ENCODE data around the gene KDELR1. TPM values are rescaled to one million over a fixed set of nuclear protein-coding genes. Genes with fewer than 3 reads are reported as not detected.

Gene KDELR1
- total RNA-seq, 6 experiments from 2014 or later: 354 to 455 (median 395) TPM

DNA sequence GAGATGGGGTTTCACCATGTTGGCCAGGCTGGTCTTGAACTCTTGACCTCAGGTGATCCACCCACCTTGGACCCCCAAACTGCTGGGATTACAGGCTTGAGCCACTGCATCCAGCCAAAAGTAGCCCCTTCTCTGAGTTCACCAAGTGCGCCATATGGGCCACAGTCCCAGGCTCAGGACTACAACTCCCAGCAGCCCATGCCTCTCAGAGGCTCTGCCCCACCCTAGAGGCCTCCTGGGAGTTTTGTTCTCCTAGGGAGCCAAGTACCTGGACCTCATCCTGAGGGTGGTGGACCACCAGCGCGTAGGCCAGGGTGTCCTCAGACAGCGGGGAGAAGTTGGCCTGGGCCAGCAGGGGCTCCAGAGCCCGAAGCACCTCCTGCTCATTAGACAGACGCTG is 46.5 kb downstream of the KDELR1 start:
- no peak overlapping the region for H3K27ac Mint-ChIP-seq
- TF ChIP-seq, protein P1, sequence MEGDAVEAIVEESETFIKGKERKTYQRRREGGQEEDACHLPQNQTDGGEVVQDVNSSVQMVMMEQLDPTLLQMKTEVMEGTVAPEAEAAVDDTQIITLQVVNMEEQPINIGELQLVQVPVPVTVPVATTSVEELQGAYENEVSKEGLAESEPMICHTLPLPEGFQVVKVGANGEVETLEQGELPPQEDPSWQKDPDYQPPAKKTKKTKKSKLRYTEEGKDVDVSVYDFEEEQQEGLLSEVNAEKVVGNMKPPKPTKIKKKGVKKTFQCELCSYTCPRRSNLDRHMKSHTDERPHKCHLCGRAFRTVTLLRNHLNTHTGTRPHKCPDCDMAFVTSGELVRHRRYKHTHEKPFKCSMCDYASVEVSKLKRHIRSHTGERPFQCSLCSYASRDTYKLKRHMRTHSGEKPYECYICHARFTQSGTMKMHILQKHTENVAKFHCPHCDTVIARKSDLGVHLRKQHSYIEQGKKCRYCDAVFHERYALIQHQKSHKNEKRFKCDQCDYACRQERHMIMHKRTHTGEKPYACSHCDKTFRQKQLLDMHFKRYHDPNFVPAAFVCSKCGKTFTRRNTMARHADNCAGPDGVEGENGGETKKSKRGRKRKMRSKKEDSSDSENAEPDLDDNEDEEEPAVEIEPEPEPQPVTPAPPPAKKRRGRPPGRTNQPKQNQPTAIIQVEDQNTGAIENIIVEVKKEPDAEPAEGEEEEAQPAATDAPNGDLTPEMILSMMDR (IDR thresholded peaks at IDR 0.05): no peak
- no peak for DNase-seq
- H3K36me3 Mint-ChIP-seq (ENCODE audit: low read depth): no peaks in the 10 kb centered on the region
- H3K27me3 Mint-ChIP-seq (ENCODE audit: insufficient read depth): peaks cover 2% of the 10 kb centered on the region; the same call in 1 of the 2 replicates
- H3K4me3 Mint-ChIP-seq: no peak overlapping the region
- H3K9me3 Mint-ChIP-seq: no peaks in the 10 kb centered on the region
- H3K4me1 Mint-ChIP-seq (ENCODE audit: low read depth): peaks cover 13% of the 10 kb centered on the region

DNA sequence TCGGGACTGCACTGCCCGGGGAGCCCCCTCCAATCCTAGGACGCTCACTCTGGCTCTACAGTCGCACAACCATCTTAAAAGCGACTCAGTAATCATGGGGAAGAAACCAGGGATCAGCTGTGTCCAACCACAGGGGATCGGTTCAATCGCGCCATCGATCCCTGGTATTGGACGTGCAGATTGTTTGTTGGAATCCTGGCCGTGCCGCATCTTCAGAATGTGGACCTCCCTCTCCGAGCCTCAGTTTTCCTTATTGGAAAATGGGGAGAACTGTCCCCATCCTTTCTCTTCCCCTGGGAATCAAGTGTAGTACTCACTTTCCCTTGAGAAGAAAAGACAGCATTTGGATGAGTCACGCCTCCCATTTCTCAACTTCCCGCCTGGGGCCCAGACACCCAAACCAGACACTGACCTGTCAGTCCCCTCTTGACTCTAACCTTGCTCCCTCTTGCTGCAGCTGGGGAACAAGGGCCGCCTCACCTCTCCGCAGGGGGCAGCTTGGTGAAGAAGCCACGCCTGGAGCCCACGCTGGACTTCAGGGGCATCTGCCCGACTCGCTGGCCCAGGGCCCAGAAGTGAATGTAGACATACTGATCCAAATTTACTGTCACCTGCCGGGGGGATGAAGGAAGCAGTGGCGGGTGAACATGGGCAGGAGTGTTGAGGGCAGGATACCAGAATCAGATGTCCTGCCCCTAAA is 48.4 kb downstream of the KDELR1 start:
- Mint-ChIP-seq H3K36me3 (ENCODE audit: low read depth) (no peaks in the 10 kb centered on the region), H3K4me1 (ENCODE audit: low read depth) (peaks cover 7% of the 10 kb centered on the region), H3K9me3 (no peaks in the 10 kb centered on the region), H3K4me3 (no peak overlapping the region), H3K27me3 (ENCODE audit: insufficient read depth) (peaks cover 6% of the 10 kb centered on the region; the same call in 1 of the 2 replicates), H3K27ac (no peak overlapping the region)
- DNase-seq: peak; percentile 16
- TF ChIP-seq, protein P1 (IDR thresholded peaks at IDR 0.05): no peak

DNA sequence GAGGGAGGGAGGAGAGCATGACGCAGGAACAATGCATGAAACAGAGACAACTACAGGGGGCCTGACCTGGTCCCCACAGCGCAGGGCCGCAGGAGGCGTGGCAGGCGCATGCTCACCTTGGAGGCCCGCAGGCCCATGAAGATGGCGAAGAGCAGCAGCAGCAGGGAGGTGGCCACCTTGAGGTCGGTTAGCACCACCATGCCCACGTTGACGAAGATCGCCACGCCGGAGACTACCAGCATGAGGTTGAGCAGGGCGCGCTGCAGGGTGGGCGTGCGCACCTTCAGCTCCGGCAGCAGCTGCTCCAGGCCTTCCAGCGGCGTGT is 49.0 kb downstream of the KDELR1 start:
- no peaks in the 10 kb centered on the region for H3K9me3 Mint-ChIP-seq
- no peaks in the 10 kb centered on the region for H3K36me3 Mint-ChIP-seq (ENCODE audit: low read depth)
- DNase-seq: no peak
- no peak overlapping the region for H3K4me3 Mint-ChIP-seq
- TF ChIP-seq, protein P1 (IDR thresholded peaks at IDR 0.05): no peak
- no peak overlapping the region for H3K27ac Mint-ChIP-seq
- H3K27me3 Mint-ChIP-seq (ENCODE audit: insufficient read depth): peaks cover 6% of the 10 kb centered on the region; the same call in 1 of the 2 replicates
- H3K4me1 Mint-ChIP-seq (ENCODE audit: low read depth): peaks cover 7% of the 10 kb centered on the region

DNA sequence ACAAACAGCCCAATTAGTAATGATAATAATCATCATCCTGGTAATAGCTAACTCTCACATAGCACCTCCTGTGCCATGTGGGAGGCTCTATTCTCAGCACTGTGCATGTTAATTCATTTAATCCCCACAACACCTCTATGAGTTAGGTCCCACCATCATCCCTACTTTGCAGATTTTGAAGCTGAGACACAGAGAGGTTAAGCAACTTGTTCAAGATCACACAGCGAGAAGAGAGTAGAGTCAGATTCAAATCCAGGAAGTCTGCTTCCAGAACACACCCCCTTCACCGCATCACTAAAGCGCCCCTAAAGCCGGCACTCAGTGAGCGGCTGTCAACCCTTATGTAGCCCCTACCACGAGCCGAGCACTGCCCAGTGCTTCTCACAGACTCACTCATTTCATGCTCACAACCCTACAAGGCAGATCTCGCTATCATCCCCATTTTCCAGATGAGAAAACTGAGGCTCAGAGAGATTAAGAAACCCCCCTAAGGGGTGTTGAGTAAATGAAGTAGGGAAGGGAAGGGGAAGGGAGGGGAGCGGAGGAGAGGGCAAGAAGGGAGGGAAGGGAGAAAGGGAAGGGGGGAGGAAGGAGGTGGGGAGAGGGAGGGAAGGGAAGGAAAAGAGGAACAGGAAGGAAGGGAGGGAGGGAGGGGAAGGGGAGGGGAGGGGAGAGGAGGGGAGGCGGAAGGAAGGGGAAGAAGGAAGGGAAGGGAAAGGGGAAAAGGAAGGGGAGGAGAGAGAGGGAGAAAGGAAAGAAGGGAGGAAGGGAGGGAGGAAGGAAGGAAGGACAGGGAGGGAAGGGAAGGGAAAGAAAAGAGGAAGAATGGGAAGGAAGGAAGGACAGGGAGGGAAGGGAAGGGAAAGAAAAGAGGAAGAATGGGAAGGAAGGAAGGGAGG is 49.6 kb downstream of the KDELR1 start:
- H3K4me3 Mint-ChIP-seq: no peak overlapping the region
- TF ChIP-seq, protein P1 (IDR thresholded peaks at IDR 0.05): no peak
- H3K9me3 Mint-ChIP-seq: no peaks in the 10 kb centered on the region
- H3K27ac Mint-ChIP-seq: no peak overlapping the region
- peaks cover 7% of the 10 kb centered on the region for H3K4me1 Mint-ChIP-seq (ENCODE audit: low read depth)
- no peak for DNase-seq
- no peaks in the 10 kb centered on the region for H3K36me3 Mint-ChIP-seq (ENCODE audit: low read depth)
- H3K27me3 Mint-ChIP-seq (ENCODE audit: insufficient read depth): peaks cover 6% of the 10 kb centered on the region; the same call in 1 of the 2 replicates

DNA sequence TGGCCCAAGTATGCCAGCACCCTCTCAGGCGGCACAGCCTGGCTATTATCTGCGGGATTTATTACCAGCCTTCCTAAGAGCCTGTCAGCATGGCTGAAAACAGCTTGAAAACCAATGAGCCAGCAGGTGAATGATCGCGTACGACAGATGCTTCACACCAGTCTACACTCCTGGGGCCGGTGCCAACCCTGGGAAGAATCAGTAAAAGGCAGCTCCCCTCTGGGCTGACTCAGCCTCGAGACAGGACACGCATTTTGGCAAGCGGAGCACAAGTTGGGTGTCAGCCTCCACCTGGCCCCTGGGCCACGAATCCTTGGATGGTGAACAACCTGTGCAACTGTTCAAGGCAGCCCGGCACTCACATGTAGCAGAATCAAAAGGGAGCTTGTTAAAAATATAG is 50.4 kb downstream of the KDELR1 start:
- Mint-ChIP-seq H3K9me3 (no peaks in the 10 kb centered on the region), H3K27ac (no peak overlapping the region), H3K27me3 (ENCODE audit: insufficient read depth) (peaks cover 6% of the 10 kb centered on the region; the same call in 1 of the 2 replicates), H3K4me3 (no peak overlapping the region), H3K36me3 (ENCODE audit: low read depth) (no peaks in the 10 kb centered on the region), H3K4me1 (ENCODE audit: low read depth) (peaks cover 7% of the 10 kb centered on the region)
- no peak for DNase-seq
- TF ChIP-seq, protein P1 (IDR thresholded peaks at IDR 0.05): no peak

All from HFFc6 (cell line).